ENCODE data around the gene SETD4.

The SETD4 gene

GRCh38 chr21:36044056-36044455 lies 16.3 kb downstream of the SETD4 start:
- TF ChIP-seq CTCF (conservative IDR thresholded peaks at IDR 0.05; ENCODE audit: low read depth, low read length): no peak
- DNase-seq (ENCODE audit: low read depth): no peak
- H3K4me3 ChIP-seq (ENCODE audit: low read length): no peak overlapping the region

DNA sequence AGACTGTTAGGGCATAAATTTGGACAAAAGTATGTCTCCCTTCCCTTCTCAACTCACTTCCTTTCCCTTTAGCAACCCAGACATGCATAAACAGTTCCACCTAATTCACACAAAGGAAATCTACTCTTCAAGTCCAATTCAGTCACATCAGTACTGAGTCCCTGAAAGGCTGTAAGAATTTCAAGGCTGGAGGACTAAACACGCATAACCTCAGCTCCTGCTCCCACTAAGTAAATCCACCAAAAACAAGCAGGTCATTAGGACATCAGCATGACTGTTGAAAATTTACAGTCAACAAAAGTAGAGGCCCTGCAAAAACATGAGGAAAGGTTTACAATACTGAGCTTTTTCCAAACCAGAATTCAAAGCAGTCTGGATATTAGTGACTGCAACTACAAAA lies 18.4 kb downstream of the SETD4 start:
- no peak for TF ChIP-seq CTCF (conservative IDR thresholded peaks at IDR 0.05; ENCODE audit: low read depth, low read length)
- no peak overlapping the region for H3K4me3 ChIP-seq (ENCODE audit: low read length)
- DNase-seq (ENCODE audit: low read depth): no peak

- H3K4me3 ChIP-seq (ENCODE audit: low read length): no peak overlapping the region
- no peak for TF ChIP-seq CTCF (conservative IDR thresholded peaks at IDR 0.05; ENCODE audit: low read depth, low read length)
- DNase-seq (ENCODE audit: low read depth): no peak
These were observed 19.9 kb downstream of the SETD4 start for GRCh38 chr21:36040389-36040788.

GRCh38 chr21:36039861-36040260 lies 20.5 kb downstream of the SETD4 start:
- DNase-seq (ENCODE audit: low read depth): no peak
- no peak for TF ChIP-seq CTCF (conservative IDR thresholded peaks at IDR 0.05; ENCODE audit: low read depth, low read length)
- no peak overlapping the region for H3K4me3 ChIP-seq (ENCODE audit: low read length)

DNA sequence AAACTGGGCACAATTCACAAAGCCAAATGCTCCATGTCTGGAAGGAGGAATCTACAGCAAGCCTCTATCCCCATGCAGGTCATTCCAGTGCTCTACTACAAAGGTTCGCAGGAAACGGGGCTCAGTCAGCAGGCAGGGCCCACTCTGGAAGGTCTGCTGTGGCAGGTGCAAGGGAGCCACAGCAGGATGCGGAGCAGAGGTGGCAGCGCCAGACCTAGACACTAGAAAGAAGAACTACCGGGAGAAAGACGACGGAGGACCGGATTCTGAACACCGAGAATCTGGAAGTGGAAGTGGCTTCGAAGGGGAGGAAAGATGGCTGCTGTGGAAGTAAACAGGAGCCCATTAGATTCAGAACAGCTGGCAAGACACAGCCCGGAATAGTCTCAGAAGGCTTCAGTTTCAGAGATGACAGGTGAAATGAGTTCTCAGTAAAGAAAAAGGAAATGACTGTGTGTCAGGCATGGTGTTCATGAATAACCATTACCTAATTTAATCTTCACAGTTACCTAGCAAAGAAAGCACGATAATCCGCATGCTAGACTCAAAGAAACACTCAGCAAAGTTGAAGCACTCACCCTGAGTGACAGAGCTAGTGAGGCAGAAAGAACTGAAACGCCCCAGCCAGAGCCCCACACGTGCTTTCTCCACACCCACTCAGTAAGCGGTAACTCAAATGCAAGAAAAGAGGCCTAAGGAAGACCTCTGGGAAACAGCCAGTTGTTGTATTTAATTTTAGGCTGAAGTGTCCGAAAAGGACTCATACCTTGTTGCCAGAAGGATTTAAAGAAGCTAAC lies 21.4 kb downstream of the SETD4 start:
- no peak overlapping the region for H3K4me3 ChIP-seq (ENCODE audit: low read length)
- no peak for DNase-seq (ENCODE audit: low read depth)
- no peak for TF ChIP-seq CTCF (conservative IDR thresholded peaks at IDR 0.05; ENCODE audit: low read depth, low read length)

GRCh38 chr21:36035381-36035791 lies 24.9 kb downstream of the SETD4 start:
- no peak for DNase-seq (ENCODE audit: low read depth)
- TF ChIP-seq CTCF (conservative IDR thresholded peaks at IDR 0.05; ENCODE audit: low read depth, low read length): no peak
- H3K4me3 ChIP-seq (ENCODE audit: low read length): no peak overlapping the region

- DNase-seq (ENCODE audit: low read depth): no peak
- no peak overlapping the region for H3K4me3 ChIP-seq (ENCODE audit: low read length)
- TF ChIP-seq CTCF (conservative IDR thresholded peaks at IDR 0.05; ENCODE audit: low read depth, low read length): no peak
These were observed 26.0 kb downstream of the SETD4 start for GRCh38 chr21:36034211-36034913.
